Heart right ventricle (tissue), 16 donors: ENCODE data around the gene MAOB. TPM values are rescaled to one million over a fixed set of nuclear protein-coding genes. Genes with fewer than 3 reads are reported as not detected.

ENCODE experiments used
- ATAC-seq, 8 donors: fragments of 200-7000 bp; cut with Tn5 transposase; one replicate each; pipeline ENCODE4 v1.9.1; 2020; ENCODE audit warnings: mild to moderate bottlenecking in 8 of 8, moderate library complexity in 8 of 8, moderate number of reproducible peaks in 1 of 8
- DNase-seq, 2 donors: peaks; one replicate each; pipeline ENCODE4 v3.0.0-alpha.2; 2020
- H3K27ac ChIP-seq, 10 donors: fragments of 200-600 bp; sonication (generic) in 2 of 10; one replicate each; pipeline versions ENCODE4 v1.5.0 to v1.8.0; 2020 to 2022; ENCODE audit warnings: mild to moderate bottlenecking in 3 of 10
- H3K27me3 ChIP-seq, 7 donors: fragments of 200-600 bp; one replicate each; pipeline ENCODE4 v1.8.0; 2021 to 2022; ENCODE audit warnings: mild to moderate bottlenecking in 2 of 7
- H3K36me3 ChIP-seq, 9 donors: fragments of 200-600 bp; sonication (generic) in 1 of 9; one replicate each; pipeline versions ENCODE4 v1.5.0 to v1.8.0; 2020 to 2022; ENCODE audit warnings: mild to moderate bottlenecking in 2 of 9
- H3K4me1 ChIP-seq, 9 donors: fragments of 200-600 bp; sonication (generic) in 1 of 9; one replicate each; pipeline versions ENCODE4 v1.5.0 to v1.8.0; 2020 to 2022; ENCODE audit warnings: mild to moderate bottlenecking in 4 of 9
- H3K4me3 ChIP-seq, 10 donors: fragments of 200-600 bp; sonication (generic) in 2 of 10; one replicate each; pipeline versions ENCODE4 v1.5.0 to v1.8.0; 2020 to 2022; ENCODE audit warnings: mild to moderate bottlenecking in 7 of 10, moderate library complexity in 2 of 10
- H3K9me3 ChIP-seq, 11 donors: fragments of 200-600 bp in 10 of 11; sonication (generic) in 2 of 11; one replicate each; pipeline versions ENCODE4 v1.5.0 to v1.8.0; 2013 to 2022; ENCODE audit warnings: mild to moderate bottlenecking in 2 of 11, control low read depth in 1 of 11, moderate library complexity in 1 of 11
- CTCF ChIP-seq, 9 donors: fragments of 200-600 bp; sonication (generic) in 2 of 9; IDR thresholded peaks; one replicate each; pipeline versions ENCODE4 v1.5.0 to v1.8.0; 2021 to 2022; ENCODE audit warnings: antibody characterized with exemption in 9 of 9, mild to moderate bottlenecking in 5 of 9, moderate library complexity in 1 of 9
- WGBS, 2 donors: extraction: QIAGEN DNeasy Blood & Tissue Kit; methylation state at CpG; one replicate each; pipeline ENCODE4 v1.1.7; 2013; ENCODE audit warnings: inconsistent platforms in 1 of 2; 5-methylcytosine and 5-hydroxymethylcytosine counted together
- intact Hi-C, 10 donors: fragments of 100-400 bp; cut with DNase I; formaldehyde crosslinking; loops; one replicate each; pipeline versions ENCODE4 v1.11.1 to v1.14.2; 2022
- polyA plus RNA-seq, 2 donors: library from polyadenylated mRNA; stranded (reverse); fragments of 200-250 nt; gene quantifications; one replicate each; pipeline ENCODE4 v1.2.3, GENCODE V29; 2013
- total RNA-seq, 10 donors: library from RNA; stranded (reverse); fragmentation: NEBNext Ultra II Directional in 3 of 10; extraction: Animal tissue kit (Norgen Biotek cat#: 25700) in 3 of 10; gene quantifications; one replicate each; pipeline versions ENCODE4 v1.2.1 to v1.2.4, GENCODE V29; 2021 to 2023
- donor health status: Arrhythmogenic right ventricular cardiomyopathy.
- donor health status: ischemic (EF 13 %, LVEDD 7.1; RV severe dilation, severe dysfunction).
- donor health status: healthy with polysubstance abuse.
- donor health status: DM: no; HTN: yes; CAD: no.
- donor health status: DM: no; HTN: no; CAD: no.
- donor health status: ischemic (EF 25% LVEDD 6.9; RV normal size, moderate dysfunction).
- donor health status: ischemic (EF 25% LVEDD 5.7; RV mildly dilated, moderate dysfunction).
- donor health status: healthy.
- donor health status: DM: yes; HTN: yes; CAD: no.
- donor health status: Ischemic cardiomyopathy.
- donor health status: ischemic (EF 35%, LVEDD 5.7; RV mildly dilated, moderate dysfunction).
- donor health status: nonischemic (EF 11% LVEDD 7.7; RV severe dilation, severe dysfunction).
- donor health status: DM: yes; HTN: yes; CAD: no.
- donor health status: PGD.
- donor health status: ischemic (EF 29% LVEDD 5.4; RV normal size, mild dysfunction).
- donor health status: nonischemic (EF 23%, LVEDD 6.1; RV moderate dilation, normal function).

MAOB gene
- total and polyA plus RNA-seq, 12 donors: 24.7 to 173 (median 139) TPM

DNA sequence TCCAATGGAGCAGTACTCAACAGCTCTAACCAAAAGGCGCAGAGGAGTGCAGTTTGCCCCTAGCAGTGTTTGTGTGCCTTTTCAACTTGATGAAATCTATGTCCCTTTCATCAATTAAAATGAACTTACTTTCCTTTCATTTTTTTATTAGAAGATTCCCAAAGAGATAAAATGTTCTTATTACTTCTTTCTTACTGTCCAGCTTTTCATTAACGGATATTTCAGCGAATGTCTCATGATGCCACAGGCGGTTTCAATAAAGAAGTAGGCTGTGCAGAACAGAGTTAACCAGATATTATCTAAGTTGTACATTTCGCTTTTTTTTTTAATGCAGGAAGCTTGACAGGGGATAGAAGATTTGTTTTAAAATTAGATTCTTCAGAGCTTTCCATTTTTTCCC, 3.4 kb upstream of the MAOB start:
- TF ChIP-seq CTCF (IDR thresholded peaks at IDR 0.05): no peak
- no peaks in the 10 kb centered on the region for H3K36me3 ChIP-seq
- no peak for ATAC-seq
- no peak for DNase-seq
- peaks cover 0 to 9% (median 0%) of the 10 kb centered on the region in 9 donors for H3K4me1 ChIP-seq
- no peak overlapping the region for H3K4me3 ChIP-seq
- peaks cover 0 to 11% (median 0%) of the 10 kb centered on the region in 11 donors for H3K9me3 ChIP-seq
- intact Hi-C loops: no loop called here
- H3K27ac ChIP-seq: no peak overlapping the region
- H3K27me3 ChIP-seq: peaks cover 0 to 36% (median 0%) of the 10 kb centered on the region in 7 donors
- WGBS, 2 donors: 84 to 87% methylated on average over 5 of the region's 5 CpGs

- peaks cover 0 to 27% (median 0%) of the 10 kb centered on the region in 9 donors for H3K4me1 ChIP-seq
- DNase-seq: peak in 1 of 2 donors; percentile 15
- TF ChIP-seq CTCF (IDR thresholded peaks at IDR 0.05): no peak
Observed at GRCh38 chrX:43881410-43882293, 598 bp downstream of the MAOB start.

GRCh38 chrX:43880425-43880824, 1.8 kb downstream of the MAOB start:
- Histone ChIP-seq H3K9me3 (no peaks in the 10 kb centered on the region), H3K4me1 (peaks cover 0 to 27% (median 0%) of the 10 kb centered on the region in 9 donors), H3K27ac (no peak overlapping the region), H3K27me3 (peaks cover 0 to 72% (median 0%) of the 10 kb centered on the region in 7 donors), H3K36me3 (no peaks in the 10 kb centered on the region), H3K4me3 (no peak overlapping the region)
- ATAC-seq: no peak
- no peak for TF ChIP-seq CTCF (IDR thresholded peaks at IDR 0.05)
- DNase-seq: no peak
- 88 to 90% methylated on average over 2 of the region's 2 CpGs for WGBS, 2 donors
- intact Hi-C loops: no loop called here

More at GRCh38 chrX:43881410-43882293, 598 bp downstream of the MAOB start:
- intact Hi-C loops: no loop called here
- H3K36me3 ChIP-seq: no peaks in the 10 kb centered on the region
- WGBS, 2 donors: 16 to 18% methylated on average over 26 to 27 of the region's 34 CpGs
- ATAC-seq: peak; percentile 25 to 80 (median 54)
- no peaks in the 10 kb centered on the region for H3K9me3 ChIP-seq
- peaks cover 0 to 61% (median 0%) of the 10 kb centered on the region in 7 donors for H3K27me3 ChIP-seq
- peak overlapping the region in 9 of 10 donors; percentile 55 to 86 (median 75) for H3K27ac ChIP-seq
- H3K4me3 ChIP-seq: peak overlapping the region; percentile 32 to 63 (median 52)

- WGBS, 2 donors: 52 to 59% methylated on average over 6 of the region's 6 CpGs
- Histone ChIP-seq H3K36me3 (no peaks in the 10 kb centered on the region), H3K9me3 (no peaks in the 10 kb centered on the region), H3K27ac (peak overlapping the region in 4 of 10 donors; percentile 14 to 25 (median 22)), H3K4me1 (peaks cover 0 to 27% (median 0%) of the 10 kb centered on the region in 9 donors), H3K27me3 (peaks cover 0 to 71% (median 0%) of the 10 kb centered on the region in 7 donors), H3K4me3 (no peak overlapping the region)
- DNase-seq: no peak
- no peak for TF ChIP-seq CTCF (IDR thresholded peaks at IDR 0.05)
- intact Hi-C loops: no loop called here
- ATAC-seq: peak in 5 of 8 donors; percentile 36 to 48 (median 37)
Observed at GRCh38 chrX:43878906-43879526, 3.2 kb downstream of the MAOB start.
